Suprapubic skin (tissue), 4 donors: ENCODE measurements around the gene CEACAM21.

Experiments used
- EP300 ChIP-seq: sonication (generic); formaldehyde crosslinking; IDR thresholded peaks from one replicate; pipeline ENCODE4 v1.6.1; 2017; ENCODE audit warnings: antibody characterized with exemption
- POLR2A ChIP-seq, 2 donors: fragments of 450-650 bp; IDR thresholded peaks; one replicate each; pipeline ENCODE4 v1.6.1; 2017; ENCODE audit warnings: antibody characterized with exemption in 2 of 2, mild to moderate bottlenecking in 2 of 2, moderate library complexity in 2 of 2
- POLR2AphosphoS5 ChIP-seq, 3 donors: sonication (generic); formaldehyde crosslinking; IDR thresholded peaks; one replicate each; pipeline ENCODE4 v1.6.1; 2017; ENCODE audit warnings: antibody characterized with exemption in 3 of 3
- TF ChIP-seq, protein P1 (sequence below), 2 donors: fragments of 200-600 bp in 1 of 2; fragments of 450-650 bp in 1 of 2; sonication (generic) in 1 of 2; IDR thresholded peaks; one replicate each; pipeline ENCODE4 v1.5.1; 2016 to 2019; ENCODE audit warnings: antibody characterized with exemption in 2 of 2, mild to moderate bottlenecking in 1 of 2, moderate library complexity in 1 of 2

DNA sequence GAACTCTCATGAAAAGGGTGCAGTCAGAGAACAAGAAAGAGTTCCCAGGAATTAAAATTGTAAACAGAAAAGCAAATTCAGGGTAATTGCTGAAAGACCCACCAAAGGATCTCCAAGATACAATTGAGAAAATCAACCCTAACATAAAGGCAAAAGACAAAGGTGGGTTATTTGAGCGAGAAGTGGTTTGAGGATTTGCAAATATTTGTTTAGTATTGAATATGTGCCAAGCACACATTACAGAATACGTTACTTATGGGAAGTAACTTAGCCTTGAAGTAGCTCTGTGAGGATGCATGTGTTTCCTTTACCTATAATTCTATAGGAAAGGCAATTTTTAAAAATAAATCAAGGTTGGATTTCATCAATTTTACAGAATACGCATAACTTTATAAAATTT lies 10.0 kb upstream of the CEACAM21 start:
- no peak for TF ChIP-seq POLR2A (IDR thresholded peaks at IDR 0.05)
- TF ChIP-seq, protein P1, sequence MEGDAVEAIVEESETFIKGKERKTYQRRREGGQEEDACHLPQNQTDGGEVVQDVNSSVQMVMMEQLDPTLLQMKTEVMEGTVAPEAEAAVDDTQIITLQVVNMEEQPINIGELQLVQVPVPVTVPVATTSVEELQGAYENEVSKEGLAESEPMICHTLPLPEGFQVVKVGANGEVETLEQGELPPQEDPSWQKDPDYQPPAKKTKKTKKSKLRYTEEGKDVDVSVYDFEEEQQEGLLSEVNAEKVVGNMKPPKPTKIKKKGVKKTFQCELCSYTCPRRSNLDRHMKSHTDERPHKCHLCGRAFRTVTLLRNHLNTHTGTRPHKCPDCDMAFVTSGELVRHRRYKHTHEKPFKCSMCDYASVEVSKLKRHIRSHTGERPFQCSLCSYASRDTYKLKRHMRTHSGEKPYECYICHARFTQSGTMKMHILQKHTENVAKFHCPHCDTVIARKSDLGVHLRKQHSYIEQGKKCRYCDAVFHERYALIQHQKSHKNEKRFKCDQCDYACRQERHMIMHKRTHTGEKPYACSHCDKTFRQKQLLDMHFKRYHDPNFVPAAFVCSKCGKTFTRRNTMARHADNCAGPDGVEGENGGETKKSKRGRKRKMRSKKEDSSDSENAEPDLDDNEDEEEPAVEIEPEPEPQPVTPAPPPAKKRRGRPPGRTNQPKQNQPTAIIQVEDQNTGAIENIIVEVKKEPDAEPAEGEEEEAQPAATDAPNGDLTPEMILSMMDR (IDR thresholded peaks at IDR 0.05) = no peak
- no peak for TF ChIP-seq EP300
- no peak for TF ChIP-seq POLR2AphosphoS5 (IDR thresholded peaks at IDR 0.05)
